ENCODE data around the gene PAM.

PAM gene

GRCh38 chr5:102777099-102777498, 22.0 kb downstream of the PAM start:
- TF ChIP-seq CTCF (IDR thresholded peaks at IDR 0.05; ENCODE audit: insufficient read depth, low read length, poor library complexity, severe bottlenecking): no peak
- DNase-seq (ENCODE audit: extremely low read depth, insufficient read length): no peak
- Histone ChIP-seq H3K36me3 (ENCODE audit: control insufficient read depth, insufficient read depth, low read length) (no peaks in the 10 kb centered on the region), H3K27me3 (replicated peaks; ENCODE audit: control insufficient read depth, insufficient read depth, low read length) (no peaks in the 10 kb centered on the region), H3K4me3 (replicated peaks; ENCODE audit: low read depth, low read length) (no peak overlapping the region)

GRCh38 chr5:102778478-102778877, 23.4 kb downstream of the PAM start:
- peak; percentile 19 for DNase-seq (ENCODE audit: extremely low read depth, insufficient read length)
- Histone ChIP-seq H3K4me3 (replicated peaks; ENCODE audit: low read depth, low read length) (no peak overlapping the region), H3K36me3 (ENCODE audit: control insufficient read depth, insufficient read depth, low read length) (no peaks in the 10 kb centered on the region), H3K27me3 (replicated peaks; ENCODE audit: control insufficient read depth, insufficient read depth, low read length) (no peaks in the 10 kb centered on the region)
- TF ChIP-seq CTCF (IDR thresholded peaks at IDR 0.05; ENCODE audit: insufficient read depth, low read length, poor library complexity, severe bottlenecking): no peak

GRCh38 chr5:102781359-102781758, 26.3 kb downstream of the PAM start:
- H3K4me3 ChIP-seq (replicated peaks; ENCODE audit: low read depth, low read length): no peak overlapping the region
- H3K27me3 ChIP-seq (replicated peaks; ENCODE audit: control insufficient read depth, insufficient read depth, low read length): no peaks in the 10 kb centered on the region
- TF ChIP-seq CTCF (IDR thresholded peaks at IDR 0.05; ENCODE audit: insufficient read depth, low read length, poor library complexity, severe bottlenecking): no peak
- H3K36me3 ChIP-seq (ENCODE audit: control insufficient read depth, insufficient read depth, low read length): no peaks in the 10 kb centered on the region
- DNase-seq (ENCODE audit: extremely low read depth, insufficient read length): no peak

- Histone ChIP-seq H3K36me3 (ENCODE audit: control insufficient read depth, insufficient read depth, low read length) (no peaks in the 10 kb centered on the region), H3K4me3 (replicated peaks; ENCODE audit: low read depth, low read length) (no peak overlapping the region), H3K27me3 (replicated peaks; ENCODE audit: control insufficient read depth, insufficient read depth, low read length) (no peaks in the 10 kb centered on the region)
- TF ChIP-seq CTCF (IDR thresholded peaks at IDR 0.05; ENCODE audit: insufficient read depth, low read length, poor library complexity, severe bottlenecking): no peak
- no peak for DNase-seq (ENCODE audit: extremely low read depth, insufficient read length)
Observed at GRCh38 chr5:102781786-102782185, 26.7 kb downstream of the PAM start.

GRCh38 chr5:102782217-102782872, 27.2 kb downstream of the PAM start:
- no peak for DNase-seq (ENCODE audit: extremely low read depth, insufficient read length)
- TF ChIP-seq CTCF (IDR thresholded peaks at IDR 0.05; ENCODE audit: insufficient read depth, low read length, poor library complexity, severe bottlenecking): no peak

GRCh38 chr5:102787134-102787533, 32.0 kb downstream of the PAM start:
- no peak for TF ChIP-seq CTCF (IDR thresholded peaks at IDR 0.05; ENCODE audit: insufficient read depth, low read length, poor library complexity, severe bottlenecking)
- Histone ChIP-seq H3K27me3 (replicated peaks; ENCODE audit: control insufficient read depth, insufficient read depth, low read length) (no peaks in the 10 kb centered on the region), H3K36me3 (ENCODE audit: control insufficient read depth, insufficient read depth, low read length) (no peaks in the 10 kb centered on the region), H3K4me3 (replicated peaks; ENCODE audit: low read depth, low read length) (no peak overlapping the region)
- no peak for DNase-seq (ENCODE audit: extremely low read depth, insufficient read length)

More at GRCh38 chr5:102782217-102782872, 27.2 kb downstream of the PAM start:
- no peak overlapping the region for H3K4me3 ChIP-seq (replicated peaks; ENCODE audit: low read depth, low read length)
- no peaks in the 10 kb centered on the region for H3K27me3 ChIP-seq (replicated peaks; ENCODE audit: control insufficient read depth, insufficient read depth, low read length)
- H3K36me3 ChIP-seq (ENCODE audit: control insufficient read depth, insufficient read depth, low read length): no peaks in the 10 kb centered on the region
